Omental fat pad (tissue), 4 donors: ENCODE measurements around the gene SCFD2. TPM values are rescaled to one million over a fixed set of nuclear protein-coding genes. Genes with fewer than 3 reads are reported as not detected.

Source experiments
- ATAC-seq: fragments of 150-250 bp; one replicate; pipeline ENCODE4 v1.9.1; 2016; ENCODE audit warnings: mild to moderate bottlenecking, moderate library complexity; ENCODE audit not compliant: low FRiP score
- DNase-seq: peaks from one replicate; pipeline ENCODE4 v3.0.0-alpha.2; 2019; ENCODE audit warnings: low spot score
- CTCF ChIP-seq, 3 donors: fragments of 450-650 bp; IDR thresholded peaks; one replicate each; pipeline ENCODE4 v1.5.1; 2016 to 2017; ENCODE audit warnings: antibody characterized with exemption in 3 of 3, mild to moderate bottlenecking in 3 of 3, moderate library complexity in 2 of 3
- total RNA-seq, 4 donors: library from RNA; depleted of rRNA; stranded (reverse); fragments of >200 nt; gene quantifications; one replicate each; pipeline ENCODE4 v1.1.0, GENCODE V29; 2016

The SCFD2 gene
- total RNA-seq, 4 donors from 2014 or later, result 26.4 to 65.6 (median 28.4) TPM

- TF ChIP-seq CTCF (IDR thresholded peaks at IDR 0.05), result no peak
- DNase-seq (no peak), ATAC-seq (no peak)
Observed at GRCh38 chr4:53100501-53101190, 265.2 kb downstream of the SCFD2 start.

GRCh38 chr4:53098681-53099121, 267.2 kb downstream of the SCFD2 start:
- ATAC-seq (no peak), DNase-seq (no peak)
- no peak for TF ChIP-seq CTCF (IDR thresholded peaks at IDR 0.05)

- no peak for ATAC-seq
- TF ChIP-seq CTCF (IDR thresholded peaks at IDR 0.05), result no peak
- DNase-seq, result no peak
Observed at GRCh38 chr4:53094040-53094439, 271.8 kb downstream of the SCFD2 start.

GRCh38 chr4:53089936-53090729, 275.7 kb downstream of the SCFD2 start:
- ATAC-seq (no peak), DNase-seq (no peak)
- no peak for TF ChIP-seq CTCF (IDR thresholded peaks at IDR 0.05)

DNA sequence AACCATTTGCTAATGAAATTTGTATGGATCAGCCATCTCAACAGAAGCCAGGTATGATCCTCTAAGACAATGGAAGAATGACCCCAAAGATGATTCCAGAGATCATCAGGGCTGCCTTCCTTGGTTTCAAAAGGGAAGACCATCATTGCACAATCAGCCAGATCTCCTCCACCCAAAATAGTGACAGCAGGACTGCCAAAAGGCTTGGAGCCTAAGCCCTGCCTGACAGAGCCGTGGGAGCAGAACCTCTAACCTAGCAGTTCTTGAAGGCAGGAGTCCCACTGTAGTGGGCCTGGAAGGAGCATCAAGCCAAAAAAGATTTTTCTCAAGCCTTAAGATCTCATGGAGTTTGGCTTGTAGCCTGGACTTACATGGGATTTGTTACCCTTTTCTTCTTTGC, 277.7 kb downstream of the SCFD2 start:
- no peak for TF ChIP-seq CTCF (IDR thresholded peaks at IDR 0.05)
- DNase-seq, result no peak
- ATAC-seq, result no peak

- ATAC-seq (no peak), DNase-seq (no peak)
- no peak for TF ChIP-seq CTCF (IDR thresholded peaks at IDR 0.05)
Observed at GRCh38 chr4:53076374-53076958, 289.4 kb downstream of the SCFD2 start.
